Astrocyte of the cerebellum (primary cell): Measurements from ENCODE around the gene PRKCZ.
"Not testable (repeated sequence)": the region's sequence is repeated elsewhere in the genome, so short reads cannot be mapped to it uniquely, and the experiment has no call there.

Experiments
- DNase-seq: peaks from one replicate; pipeline ENCODE4 v3.0.0-alpha.2; 2011; ENCODE audit warnings: low read depth
- H3K4me3 ChIP-seq: 2 replicates; pipeline ENCODE4 v1.5.1; 2011; ENCODE audit warnings: mild to moderate bottlenecking, low read depth, low read length, moderate library complexity
- CTCF ChIP-seq: IDR thresholded peaks from 2 replicates; pipeline ENCODE4 v1.5.1; 2012; ENCODE audit warnings: low read length, low read depth, moderate library complexity, mild to moderate bottlenecking; ENCODE audit errors: missing control alignments
- in situ Hi-C: cut with HindIII; loops from 2 replicates; pipeline ENCODE4 v1.10.0; 2017; ENCODE audit warnings: low sequenced_read_pairs

PRKCZ gene

GRCh38 chr1:2135441-2135841, 85.2 kb downstream of the PRKCZ start:
- H3K4me3 ChIP-seq, result no peak overlapping the region
- in situ Hi-C loops, result no loop called here
- no peak for TF ChIP-seq CTCF
- no peak for DNase-seq

DNA sequence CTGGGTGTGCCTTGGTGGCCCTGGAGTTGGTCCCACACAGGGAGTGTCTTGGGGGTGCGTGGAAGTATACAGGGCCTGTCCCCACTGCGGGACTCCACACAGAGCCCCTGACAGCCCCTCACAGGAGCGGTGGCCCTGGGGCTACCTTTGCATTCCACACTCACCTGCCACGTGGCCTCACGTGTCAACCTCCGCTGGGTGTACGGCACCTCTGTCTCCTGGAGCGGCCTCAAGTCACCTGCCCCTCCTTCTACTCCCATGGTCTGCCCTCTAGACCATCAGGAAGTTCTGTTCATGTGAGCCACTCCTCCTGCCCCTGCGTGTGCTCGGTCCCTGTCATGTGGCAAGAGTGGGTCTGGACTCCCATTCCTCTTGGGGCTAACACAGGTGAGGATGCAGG, 85.7 kb downstream of the PRKCZ start:
- in situ Hi-C loops, result no loop called here
- H3K4me3 ChIP-seq, result no peak overlapping the region
- DNase-seq, result no peak
- TF ChIP-seq CTCF, result no peak

GRCh38 chr1:2136386-2137235, 86.4 kb downstream of the PRKCZ start:
- no peak overlapping the region for H3K4me3 ChIP-seq
- in situ Hi-C loops, result no loop called here
- no peak for TF ChIP-seq CTCF
- DNase-seq, result no peak

DNA sequence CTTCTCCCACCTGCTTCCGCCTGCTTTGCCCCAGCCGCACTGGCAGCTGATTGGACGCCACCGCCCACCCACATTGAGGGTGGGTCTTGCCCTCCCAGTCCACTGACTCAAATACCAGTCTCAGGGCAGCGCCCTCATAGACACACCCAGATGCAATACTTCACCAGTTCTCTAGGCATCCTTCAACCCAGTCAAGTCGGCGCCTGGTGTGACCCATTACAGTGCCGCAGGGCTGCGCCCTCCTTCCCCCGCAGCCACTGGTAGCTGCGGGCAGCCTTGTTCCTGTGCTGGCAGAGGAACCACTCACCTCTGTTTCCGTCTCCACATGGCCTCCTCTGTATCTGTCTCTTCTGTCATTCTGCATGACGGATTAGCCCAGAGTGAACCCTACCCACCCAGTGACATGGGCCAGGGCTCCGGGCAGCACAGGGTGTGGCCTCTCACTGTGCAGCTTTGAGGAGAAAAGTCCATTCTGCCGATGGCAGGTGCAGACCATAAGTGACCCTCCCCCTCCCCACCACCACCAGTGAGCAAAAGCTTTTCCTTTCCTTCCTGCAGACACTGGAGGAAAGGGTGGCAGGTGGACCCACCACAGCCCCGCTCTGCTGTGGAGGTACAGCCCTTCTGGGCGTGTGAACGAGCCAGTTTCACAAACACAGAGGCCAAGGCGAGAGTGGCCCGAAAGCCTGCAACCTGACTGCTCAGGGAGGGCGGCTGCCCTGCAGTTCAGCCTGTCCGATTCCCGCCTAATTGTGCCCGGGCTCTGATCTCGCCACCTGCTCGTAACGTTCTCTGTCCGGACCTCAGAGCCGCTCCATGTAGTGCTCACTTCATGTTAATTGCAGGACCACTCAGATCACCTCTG, 87.3 kb downstream of the PRKCZ start:
- no peak overlapping the region for H3K4me3 ChIP-seq
- TF ChIP-seq CTCF, result no peak
- DNase-seq, result no peak
- in situ Hi-C loops, result no loop called here

- in situ Hi-C loops, DNase-seq, H3K4me3 ChIP-seq: not testable (repeated sequence)
Measured at GRCh38 chr1:2139156-2139555, 88.9 kb downstream of the PRKCZ start.

DNA sequence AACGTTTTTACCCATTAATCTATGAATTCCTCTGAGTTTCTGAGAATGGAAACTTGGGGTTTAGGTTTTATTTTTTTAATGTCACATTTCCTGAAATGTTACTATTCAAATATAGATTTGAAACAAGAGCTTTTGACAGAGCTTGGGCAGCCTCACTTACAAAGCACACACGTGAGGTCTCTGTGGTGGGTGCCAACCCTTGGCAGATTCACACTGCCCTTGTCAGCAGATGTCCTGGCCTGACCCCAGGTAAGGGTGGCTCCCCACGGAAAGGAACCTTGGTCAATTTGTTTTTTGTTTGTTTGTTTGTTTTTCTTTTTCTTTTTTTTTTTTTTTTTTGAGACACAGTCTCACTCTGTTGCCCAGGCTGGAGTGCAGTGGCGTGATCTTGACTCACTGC, 90.8 kb downstream of the PRKCZ start:
- TF ChIP-seq CTCF, result no peak
- no peak for DNase-seq
- in situ Hi-C loops, result no loop called here
- no peak overlapping the region for H3K4me3 ChIP-seq
